WTC11 (cell line): ENCODE results near the gene ZBP1. TPM values are rescaled to one million over a fixed set of nuclear protein-coding genes. Genes with fewer than 3 reads are reported as not detected.

Source experiments
- ATAC-seq: fragments of 200-7000 bp; cut with Tn5 transposase; 2 replicates; pipeline ENCODE4 v1.10.0; 2021; ENCODE audit warnings: mild to moderate bottlenecking, moderate library complexity
- Bru-seq: library from RNA; stranded (reverse); fragments of 400-500 nt; gene quantifications from one replicate; lab custom pipeline; 2021; lab: Mats Ljungman, UMichigan
- CTCF ChIA-PET: fragments of 300-600 bp; sonication (Branson Sonifier 250); formaldehyde crosslinking; loops from one replicate; lab custom pipeline; 2021; ENCODE audit warnings: antibody characterized with exemption; lab: Charles Lee
- POLR2A ChIA-PET: fragments of 350-600 bp; sonication (Branson Sonifier 250); formaldehyde crosslinking; loops from one replicate; lab custom pipeline; 2021; ENCODE audit warnings: antibody characterized with exemption; lab: Charles Lee
- DNase-seq: peaks from one replicate; pipeline ENCODE4 v3.0.0; 2021; ENCODE audit warnings: low spot score
- H3K27ac Mint-ChIP-seq: 2 replicates; pipeline ENCODE4 v1.8.0; 2021; ENCODE audit warnings: mixed read lengths
- H3K27me3 Mint-ChIP-seq: 2 replicates; pipeline ENCODE4 v1.8.0; 2021; ENCODE audit warnings: low read depth, mild to moderate bottlenecking, moderate library complexity, mixed read lengths
- H3K36me3 Mint-ChIP-seq: 2 replicates; pipeline ENCODE4 v1.8.0; 2021; ENCODE audit warnings: mixed read lengths
- H3K4me1 Mint-ChIP-seq: 2 replicates; pipeline ENCODE4 v1.8.0; 2022; ENCODE audit warnings: mixed read lengths
- H3K4me3 Mint-ChIP-seq: 2 replicates; pipeline ENCODE4 v1.8.0; 2021; ENCODE audit warnings: mild to moderate bottlenecking, moderate library complexity, mixed read lengths
- H3K9me3 Mint-ChIP-seq: 2 replicates; pipeline ENCODE4 v1.8.0; 2021; ENCODE audit warnings: mixed read lengths
- ATF1 ChIP-seq: sonication (generic); formaldehyde crosslinking; IDR thresholded peaks from 2 replicates; pipeline ENCODE4 v1.8.1; 2023; ENCODE audit warnings: mild to moderate bottlenecking, moderate library complexity, missing genetic modification reagents
- ATF3 ChIP-seq: sonication (generic); formaldehyde crosslinking; conservative IDR thresholded peaks from 2 replicates; pipeline ENCODE4 v1.8.1; 2022; ENCODE audit warnings: mild to moderate bottlenecking, missing genetic modification reagents
- CBFB ChIP-seq: sonication (generic); formaldehyde crosslinking; IDR thresholded peaks from 2 replicates; pipeline ENCODE4 v1.8.1; 2022; ENCODE audit warnings: mild to moderate bottlenecking, low read depth, missing genetic modification reagents
- CDX4 ChIP-seq: fragments of 250-450 bp; sonication (Bioruptor Pico); IDR thresholded peaks from 2 replicates; pipeline ENCODE4 v1.9.0; 2021; ENCODE audit warnings: moderate library complexity, mild to moderate bottlenecking, inconsistent platforms, borderline replicate concordance
- E2F5 ChIP-seq: sonication (generic); formaldehyde crosslinking; IDR thresholded peaks from 2 replicates; pipeline ENCODE4 v1.8.1; 2022; ENCODE audit warnings: mild to moderate bottlenecking, moderate library complexity, missing genetic modification reagents
- ESRRA ChIP-seq: sonication (generic); formaldehyde crosslinking; IDR thresholded peaks from 2 replicates; pipeline ENCODE4 v1.8.1; 2022; ENCODE audit warnings: mild to moderate bottlenecking, missing genetic modification reagents, borderline replicate concordance
- FOXP1 ChIP-seq: sonication (generic); formaldehyde crosslinking; IDR thresholded peaks from 2 replicates; pipeline ENCODE4 v1.8.0; 2022; ENCODE audit warnings: missing genetic modification reagents, mild to moderate bottlenecking, moderate library complexity, borderline replicate concordance
- JUN ChIP-seq: sonication (generic); formaldehyde crosslinking; IDR thresholded peaks from 2 replicates; pipeline ENCODE4 v1.8.0; 2023; ENCODE audit warnings: mild to moderate bottlenecking, missing genetic modification reagents
- MAX ChIP-seq: sonication (generic); formaldehyde crosslinking; IDR thresholded peaks from 2 replicates; pipeline ENCODE4 v1.8.0; 2022; ENCODE audit warnings: mild to moderate bottlenecking, missing genetic modification reagents
- MXD4 ChIP-seq: fragments of 250-450 bp; sonication (Bioruptor Pico); IDR thresholded peaks from 2 replicates; pipeline ENCODE4 v1.8.0; 2021; ENCODE audit warnings: mild to moderate bottlenecking, moderate library complexity, borderline replicate concordance
- NFE2L1 ChIP-seq: sonication (generic); formaldehyde crosslinking; IDR thresholded peaks from 2 replicates; pipeline ENCODE4 v1.8.1; 2023; ENCODE audit warnings: missing genetic modification reagents
- SOX15 ChIP-seq: fragments of 250-450 bp; sonication (Bioruptor Pico); IDR thresholded peaks from 2 replicates; pipeline ENCODE4 v1.9.0; 2021; ENCODE audit warnings: mild to moderate bottlenecking
- SP1 ChIP-seq: sonication (generic); formaldehyde crosslinking; conservative IDR thresholded peaks from 2 replicates; pipeline ENCODE4 v1.8.1; 2022; ENCODE audit warnings: missing genetic modification reagents
- STAT6 ChIP-seq: sonication (generic); formaldehyde crosslinking; conservative IDR thresholded peaks from 2 replicates; pipeline ENCODE4 v1.8.1; 2023; ENCODE audit warnings: mild to moderate bottlenecking, low read depth, missing genetic modification reagents, moderate library complexity
- ZBTB21 ChIP-seq: sonication (generic); formaldehyde crosslinking; IDR thresholded peaks from 2 replicates; pipeline ENCODE4 v1.8.1; 2023; ENCODE audit warnings: mild to moderate bottlenecking, missing genetic modification reagents, borderline replicate concordance
- ZMAT4 ChIP-seq: fragments of 250-450 bp; sonication (Bioruptor Pico); IDR thresholded peaks from 2 replicates; pipeline ENCODE4 v1.9.0; 2021; ENCODE audit warnings: mild to moderate bottlenecking
- ZNF138 ChIP-seq: sonication (generic); formaldehyde crosslinking; conservative IDR thresholded peaks from 2 replicates; pipeline ENCODE4 v1.8.1; 2022; ENCODE audit warnings: mild to moderate bottlenecking, moderate library complexity, missing genetic modification reagents
- ZNF532 ChIP-seq: fragments of 250-450 bp; sonication (Bioruptor Pico); IDR thresholded peaks from 2 replicates; pipeline ENCODE4 v1.9.0; 2021; ENCODE audit warnings: mild to moderate bottlenecking, borderline replicate concordance
- ZSCAN18 ChIP-seq: fragments of 250-450 bp; sonication (Bioruptor Pico); IDR thresholded peaks from 2 replicates; pipeline ENCODE4 v2.1.2; 2022; ENCODE audit warnings: mild to moderate bottlenecking, moderate library complexity
- long read RNA-seq, 3 experiments: library from RNA in 1 of 3; library from capped mRNA in 1 of 3; library from polyadenylated mRNA in 1 of 3; unstranded in 2 of 3; stranded (forward) in 1 of 3; transcript quantifications; one replicate each; pipeline ENCODE4 v2.0.0, GENCODE V29; 2021
- total RNA-seq: library from RNA; stranded (reverse); gene quantifications from 3 replicates; pipeline ENCODE4 v1.2.3, GENCODE V29; 2021

ZBP1 gene
- not detected in 3 replicates for total RNA-seq
- not detected for Bru-seq, nascent RNA
- long read RNA-seq, experiment 1, result 0 reads
- long read RNA-seq, experiment 2, result 0 reads
- long read RNA-seq, experiment 3, result 0 reads

- Mint-ChIP-seq H3K27me3 (no peaks in the 10 kb centered on the region; the same call in 1 of the 2 replicates), H3K4me3 (no peak within 1 kb of the TSS), H3K4me1 (no peaks in the 10 kb centered on the region), H3K36me3 (peaks cover 8% of the 10 kb centered on the region; the same call in 1 of the 2 replicates)
- ChIA-PET POLR2A (no interaction called here), CTCF (interaction anchor here (0.7 to 3.7 kb wide), 4 partner anchors 9 to 499 kb away, joined by 3 to 37 read pairs (median 4); no protein-coding TSS in a partner anchor)
- DNase-seq (no peak), ATAC-seq (no peak)
- no peak for TF ChIP-seq CBFB (CRISPR knock-in tag)
- TF ChIP-seq MXD4, result no peak
- no peak for TF ChIP-seq E2F5 (CRISPR knock-in tag)
- TF ChIP-seq ZMAT4 (CRISPR knock-in tag), result no peak
- no peak for TF ChIP-seq ESRRA (CRISPR knock-in tag)
- TF ChIP-seq JUN, result no peak
- no peak for TF ChIP-seq CDX4 (CRISPR knock-in tag)
- TF ChIP-seq SOX15 (CRISPR knock-in tag), result no peak
- TF ChIP-seq SP1 (CRISPR knock-in tag), result no peak
- TF ChIP-seq ATF3 (CRISPR knock-in tag), result no peak
- no peak for TF ChIP-seq FOXP1
- TF ChIP-seq ZNF138 (CRISPR knock-in tag), result no peak
- TF ChIP-seq ZNF532 (CRISPR knock-in tag), result no peak
- no peak for TF ChIP-seq ATF1 (CRISPR knock-in tag)
- no peak for TF ChIP-seq ZBTB21 (CRISPR knock-in tag)
- no peak for TF ChIP-seq STAT6 (CRISPR knock-in tag)
- no peak for TF ChIP-seq NFE2L1 (CRISPR knock-in tag)
- no peak for TF ChIP-seq MAX (CRISPR knock-in tag)
- TF ChIP-seq ZSCAN18 (CRISPR knock-in tag), result no peak
- TF ChIP-seq, all 79 proteins: peak for 0
- peaks cover 21% of the 10 kb centered on the region for H3K9me3 Mint-ChIP-seq
- H3K27ac Mint-ChIP-seq, result no peak within 1 kb of the TSS
Observed at GRCh38 chr20:57620274-57620990, at the start of gene ZBP1. Gene ZBP1 (minus strand): TSS chr20:57620426. CDS start chr20:57620295, 131 bp downstream.
